ENCODE measurements around the gene CIZ1.

CIZ1 gene

GRCh38 chr9:128218172-128218517 is 26.8 kb upstream of the CIZ1 start:
- Mint-ChIP-seq H3K4me1 (peaks cover 13% of the 10 kb centered on the region), H3K9me3 (no peaks in the 10 kb centered on the region), H3K27ac (peak overlapping the region; percentile 67), H3K36me3 (ENCODE audit: low read depth) (no peaks in the 10 kb centered on the region), H3K27me3 (peaks cover 2% of the 10 kb centered on the region), H3K4me3 (peak overlapping the region; percentile 74)
- DNase-seq (no peak), ATAC-seq (no peak)

- Mint-ChIP-seq H3K9me3 (no peaks in the 10 kb centered on the region), H3K4me3 (no peak overlapping the region)
- no peak for DNase-seq
Measured at GRCh38 chr9:128216781-128217553, 25.6 kb upstream of the CIZ1 start.

GRCh38 chr9:128215491-128216409 is 24.4 kb upstream of the CIZ1 start:
- peaks cover 13% of the 10 kb centered on the region for H3K4me1 Mint-ChIP-seq
- H3K27ac Mint-ChIP-seq: no peak overlapping the region
- no peaks in the 10 kb centered on the region for H3K36me3 Mint-ChIP-seq (ENCODE audit: low read depth)
- ATAC-seq (no peak), DNase-seq (no peak)
- peaks cover 5% of the 10 kb centered on the region for H3K27me3 Mint-ChIP-seq
- no peak overlapping the region for H3K4me3 Mint-ChIP-seq
- no peaks in the 10 kb centered on the region for H3K9me3 Mint-ChIP-seq

More at GRCh38 chr9:128216781-128217553, 25.6 kb upstream of the CIZ1 start:
- H3K4me1 Mint-ChIP-seq: peaks cover 13% of the 10 kb centered on the region
- no peak for ATAC-seq
- no peak overlapping the region for H3K27ac Mint-ChIP-seq
- peaks cover 5% of the 10 kb centered on the region for H3K27me3 Mint-ChIP-seq
- no peaks in the 10 kb centered on the region for H3K36me3 Mint-ChIP-seq (ENCODE audit: low read depth)

GRCh38 chr9:128214571-128215490 is 23.5 kb upstream of the CIZ1 start:
- peaks cover 13% of the 10 kb centered on the region for H3K4me1 Mint-ChIP-seq
- DNase-seq (no peak), ATAC-seq (no peak)
- H3K4me3 Mint-ChIP-seq: no peak overlapping the region
- H3K27me3 Mint-ChIP-seq: peaks cover 5% of the 10 kb centered on the region
- no peaks in the 10 kb centered on the region for H3K9me3 Mint-ChIP-seq
- no peak overlapping the region for H3K27ac Mint-ChIP-seq
- H3K36me3 Mint-ChIP-seq (ENCODE audit: low read depth): no peaks in the 10 kb centered on the region

GRCh38 chr9:128213746-128214497 is 22.6 kb upstream of the CIZ1 start:
- no peaks in the 10 kb centered on the region for H3K9me3 Mint-ChIP-seq
- H3K36me3 Mint-ChIP-seq (ENCODE audit: low read depth): no peaks in the 10 kb centered on the region
- H3K4me1 Mint-ChIP-seq: peaks cover 11% of the 10 kb centered on the region
- no peak overlapping the region for H3K4me3 Mint-ChIP-seq
- H3K27me3 Mint-ChIP-seq: peaks cover 5% of the 10 kb centered on the region
- ATAC-seq (no peak), DNase-seq (no peak)
- no peak overlapping the region for H3K27ac Mint-ChIP-seq

GRCh38 chr9:128211981-128212281 is 20.6 kb upstream of the CIZ1 start:
- no peak overlapping the region for H3K27ac Mint-ChIP-seq
- H3K9me3 Mint-ChIP-seq: no peaks in the 10 kb centered on the region
- DNase-seq: no peak
- no peak overlapping the region for H3K4me3 Mint-ChIP-seq
- H3K36me3 Mint-ChIP-seq (ENCODE audit: low read depth): no peaks in the 10 kb centered on the region
- H3K27me3 Mint-ChIP-seq: peaks cover 6% of the 10 kb centered on the region
- ATAC-seq: no peak
- peaks cover 2% of the 10 kb centered on the region for H3K4me1 Mint-ChIP-seq

GRCh38 chr9:128211186-128211980 is 20.0 kb upstream of the CIZ1 start:
- no peak for ATAC-seq
- Mint-ChIP-seq H3K36me3 (ENCODE audit: low read depth) (no peaks in the 10 kb centered on the region), H3K27ac (no peak overlapping the region), H3K4me1 (no peaks in the 10 kb centered on the region), H3K4me3 (no peak overlapping the region), H3K9me3 (no peaks in the 10 kb centered on the region), H3K27me3 (peaks cover 5% of the 10 kb centered on the region)
- DNase-seq: no peak

- no peak overlapping the region for H3K4me3 Mint-ChIP-seq
- DNase-seq: no peak
- no peak overlapping the region for H3K27ac Mint-ChIP-seq
- ATAC-seq: no peak
- peaks cover 4% of the 10 kb centered on the region for H3K4me1 Mint-ChIP-seq
- no peaks in the 10 kb centered on the region for H3K9me3 Mint-ChIP-seq
- peaks cover 12% of the 10 kb centered on the region for H3K27me3 Mint-ChIP-seq
- no peaks in the 10 kb centered on the region for H3K36me3 Mint-ChIP-seq (ENCODE audit: low read depth)
Measured at GRCh38 chr9:128208946-128209669, 17.7 kb upstream of the CIZ1 start.

- DNase-seq (no peak), ATAC-seq (no peak)
- H3K27ac Mint-ChIP-seq: no peak overlapping the region
- H3K36me3 Mint-ChIP-seq (ENCODE audit: low read depth): no peaks in the 10 kb centered on the region
- no peaks in the 10 kb centered on the region for H3K9me3 Mint-ChIP-seq
- peaks cover 5% of the 10 kb centered on the region for H3K4me1 Mint-ChIP-seq
- peaks cover 13% of the 10 kb centered on the region for H3K27me3 Mint-ChIP-seq
- H3K4me3 Mint-ChIP-seq: no peak overlapping the region
Measured at GRCh38 chr9:128208386-128208785, 17.0 kb upstream of the CIZ1 start.

GRCh38 chr9:128206916-128207910 is 15.8 kb upstream of the CIZ1 start:
- no peak overlapping the region for H3K4me3 Mint-ChIP-seq
- H3K36me3 Mint-ChIP-seq (ENCODE audit: low read depth): no peaks in the 10 kb centered on the region
- peaks cover 13% of the 10 kb centered on the region for H3K4me1 Mint-ChIP-seq
- DNase-seq: no peak
- peaks cover 12% of the 10 kb centered on the region for H3K27me3 Mint-ChIP-seq
- H3K9me3 Mint-ChIP-seq: no peaks in the 10 kb centered on the region
- H3K27ac Mint-ChIP-seq: no peak overlapping the region
- ATAC-seq: no peak

GRCh38 chr9:128206484-128206883 is 15.1 kb upstream of the CIZ1 start:
- Mint-ChIP-seq H3K27me3 (peaks cover 11% of the 10 kb centered on the region), H3K9me3 (no peaks in the 10 kb centered on the region), H3K36me3 (ENCODE audit: low read depth) (no peaks in the 10 kb centered on the region), H3K4me1 (peaks cover 20% of the 10 kb centered on the region), H3K27ac (no peak overlapping the region), H3K4me3 (no peak overlapping the region)
- ATAC-seq (no peak), DNase-seq (no peak)
